Frontal cortex (tissue), 4 donors: ENCODE measurements around the gene AP1G1. TPM values are rescaled to one million over a fixed set of nuclear protein-coding genes. Genes with fewer than 3 reads are reported as not detected.
"Not testable (repeated sequence)": the region's sequence is repeated elsewhere in the genome, so short reads cannot be mapped to it uniquely, and the experiment has no call there.

Experiments
- DNase-seq, 2 donors: peaks; one replicate each; pipeline ENCODE4 v3.0.0; 2012; ENCODE audit warnings: low spot score in 2 of 2
- FAIRE-seq: peaks from 2 replicates; lab custom pipeline; 2012; peaks lifted over from hg19 to GRCh38; lab: Jason Lieb, UNC
- small RNA-seq: library from RNA; depleted of rRNA; stranded (forward); fragments of <200 nt; gene quantifications from one replicate; pipeline ENCODE3, GENCODE V24; 2014
- total RNA-seq: library from RNA; depleted of rRNA; stranded (reverse); fragments of >200 nt; gene quantifications from one replicate; pipeline ENCODE4 v1.2.3, GENCODE V29; 2014
- donor health status: control.
- donor health status: control.
- donor health status: control.

The AP1G1 gene
- total RNA-seq, 1 donor from 2014 or later, result 90.9 TPM

- FAIRE-seq, result no peak
- no peak for DNase-seq
Observed at GRCh38 chr16:71721066-71721740, 87.4 kb downstream of the AP1G1 start.

GRCh38 chr16:71712501-71712900, 96.1 kb downstream of the AP1G1 start:
- FAIRE-seq, result no peak
- DNase-seq, result no peak

- DNase-seq, result no peak
- no peak for FAIRE-seq
Observed at GRCh38 chr16:71711789-71712188, 96.8 kb downstream of the AP1G1 start.

GRCh38 chr16:71709229-71709781, 99.3 kb downstream of the AP1G1 start:
- DNase-seq (no peak), FAIRE-seq (no peak)

- DNase-seq (no peak), FAIRE-seq (no peak)
Observed at GRCh38 chr16:71708696-71709095, 99.9 kb downstream of the AP1G1 start.

- no peak for FAIRE-seq
Observed at GRCh38 chr16:71707199-71707598, 101.4 kb downstream of the AP1G1 start.

GRCh38 chr16:71706046-71706445, 102.6 kb downstream of the AP1G1 start:
- FAIRE-seq (no peak), DNase-seq (no peak)

More at GRCh38 chr16:71707199-71707598, 101.4 kb downstream of the AP1G1 start:
- DNase-seq, result no peak

- FAIRE-seq (no peak), DNase-seq (no peak)
Observed at GRCh38 chr16:71703333-71703732, 105.3 kb downstream of the AP1G1 start.

GRCh38 chr16:71700831-71701230, 107.8 kb downstream of the AP1G1 start:
- DNase-seq (no peak), FAIRE-seq (no peak)

GRCh38 chr16:71698491-71698890, 110.1 kb downstream of the AP1G1 start:
- DNase-seq, result no peak
- no peak for FAIRE-seq

GRCh38 chr16:71693164-71693563, 115.5 kb downstream of the AP1G1 start:
- DNase-seq, result no peak
- no peak for FAIRE-seq

- no peak for FAIRE-seq
- DNase-seq, result no peak
Observed at GRCh38 chr16:71689901-71690300, 118.7 kb downstream of the AP1G1 start.

GRCh38 chr16:71687861-71688260, 120.8 kb downstream of the AP1G1 start:
- DNase-seq (no peak), FAIRE-seq (no peak)

GRCh38 chr16:71684280-71684679, 124.4 kb downstream of the AP1G1 start:
- DNase-seq, FAIRE-seq: not testable (repeated sequence)

- DNase-seq, result no peak
- no peak for FAIRE-seq
Observed at GRCh38 chr16:71681360-71681759, 127.3 kb downstream of the AP1G1 start.

Small RNA genes lying within 50 kb of the gene (small RNA-seq; reads per million reads assigned to genes)
- gene AC010653.3 (not detected), gene SNORA70D (not detected), gene SNORD71 (7,611 reads per million, percentile 100 among the genes with 10 or more reads in this experiment)

Other genes with a start within 250 kb of the AP1G1 start
- gene TAT, start 231.7 kb downstream of the AP1G1 start, total RNA-seq, result not detected
- gene MARVELD3, start 182.7 kb downstream of the AP1G1 start, total RNA-seq, result not detected
- gene PHLPP2, start 84.1 kb downstream of the AP1G1 start, total RNA-seq, result 26.9 TPM
- gene ATXN1L, start 37.1 kb upstream of the AP1G1 start, total RNA-seq, result 7.7 TPM
- gene ZNF821, start 75.3 kb upstream of the AP1G1 start, total RNA-seq, result 36.7 TPM
- 117 TPM for gene IST1, start 86.7 kb upstream of the AP1G1 start, total RNA-seq
- gene PKD1L3, start 191.6 kb upstream of the AP1G1 start, total RNA-seq, result under 0.01 TPM
- 2.4 TPM for gene DHODH, start 199.9 kb upstream of the AP1G1 start, total RNA-seq
- gene HP, start 245.7 kb upstream of the AP1G1 start, total RNA-seq, result 0.41 TPM